PFSK-1 (cell line): ENCODE data around the gene TIAM1.

Experiments
- POLR2AphosphoS5 ChIP-seq: IDR thresholded peaks from 2 replicates; pipeline ENCODE4 v1.6.1; 2012; ENCODE audit warnings: low read depth, mild to moderate bottlenecking, control low read depth, low read length, moderate library complexity
- TAF1 ChIP-seq: IDR thresholded peaks from 2 replicates; pipeline ENCODE4 v1.6.1; 2012; ENCODE audit warnings: low read length, control low read depth, borderline replicate concordance; ENCODE audit not compliant: insufficient read depth
- TF ChIP-seq, protein P1 (sequence below), 2 experiments: IDR thresholded peaks; 2 replicates each; pipeline versions ENCODE4 v1.6.1 to v1.8.0; 2011 to 2012; ENCODE audit warnings: low read depth in 2 of 2, low read length in 2 of 2, control low read depth in 1 of 2, inconsistent platforms in 1 of 2, mild to moderate bottlenecking in 1 of 2, moderate library complexity in 1 of 2; ENCODE audit not compliant: insufficient read depth in 1 of 2

DNA sequence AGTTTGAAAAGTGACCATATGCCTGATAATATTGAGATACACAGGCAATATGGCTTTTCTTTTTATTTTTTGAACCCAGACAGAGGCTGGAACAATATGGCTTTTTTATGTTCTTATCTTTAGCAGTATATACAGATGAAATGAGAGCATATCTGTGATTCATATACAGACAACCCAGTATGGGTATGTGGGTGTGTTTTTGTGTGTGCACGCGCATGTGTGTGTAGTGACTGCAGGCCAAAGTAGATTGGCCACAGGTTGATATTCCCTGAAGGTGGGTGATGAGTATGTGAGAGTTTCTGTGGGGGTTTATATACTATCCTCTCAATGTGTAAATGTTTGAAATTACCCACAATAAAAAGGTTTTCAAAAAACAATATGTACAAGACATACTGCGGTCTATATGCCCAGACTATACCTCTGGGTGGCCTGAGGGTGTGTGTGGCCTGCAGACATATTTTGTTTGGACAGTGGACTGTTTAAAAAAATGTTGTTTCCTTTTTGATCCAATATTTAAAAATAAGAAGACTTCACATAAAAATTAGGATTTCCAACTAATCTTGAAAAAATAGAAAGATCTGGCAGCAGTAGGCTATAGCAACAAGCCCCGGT is 26.3 kb upstream of the TIAM1 start:
- TF ChIP-seq, protein P1, sequence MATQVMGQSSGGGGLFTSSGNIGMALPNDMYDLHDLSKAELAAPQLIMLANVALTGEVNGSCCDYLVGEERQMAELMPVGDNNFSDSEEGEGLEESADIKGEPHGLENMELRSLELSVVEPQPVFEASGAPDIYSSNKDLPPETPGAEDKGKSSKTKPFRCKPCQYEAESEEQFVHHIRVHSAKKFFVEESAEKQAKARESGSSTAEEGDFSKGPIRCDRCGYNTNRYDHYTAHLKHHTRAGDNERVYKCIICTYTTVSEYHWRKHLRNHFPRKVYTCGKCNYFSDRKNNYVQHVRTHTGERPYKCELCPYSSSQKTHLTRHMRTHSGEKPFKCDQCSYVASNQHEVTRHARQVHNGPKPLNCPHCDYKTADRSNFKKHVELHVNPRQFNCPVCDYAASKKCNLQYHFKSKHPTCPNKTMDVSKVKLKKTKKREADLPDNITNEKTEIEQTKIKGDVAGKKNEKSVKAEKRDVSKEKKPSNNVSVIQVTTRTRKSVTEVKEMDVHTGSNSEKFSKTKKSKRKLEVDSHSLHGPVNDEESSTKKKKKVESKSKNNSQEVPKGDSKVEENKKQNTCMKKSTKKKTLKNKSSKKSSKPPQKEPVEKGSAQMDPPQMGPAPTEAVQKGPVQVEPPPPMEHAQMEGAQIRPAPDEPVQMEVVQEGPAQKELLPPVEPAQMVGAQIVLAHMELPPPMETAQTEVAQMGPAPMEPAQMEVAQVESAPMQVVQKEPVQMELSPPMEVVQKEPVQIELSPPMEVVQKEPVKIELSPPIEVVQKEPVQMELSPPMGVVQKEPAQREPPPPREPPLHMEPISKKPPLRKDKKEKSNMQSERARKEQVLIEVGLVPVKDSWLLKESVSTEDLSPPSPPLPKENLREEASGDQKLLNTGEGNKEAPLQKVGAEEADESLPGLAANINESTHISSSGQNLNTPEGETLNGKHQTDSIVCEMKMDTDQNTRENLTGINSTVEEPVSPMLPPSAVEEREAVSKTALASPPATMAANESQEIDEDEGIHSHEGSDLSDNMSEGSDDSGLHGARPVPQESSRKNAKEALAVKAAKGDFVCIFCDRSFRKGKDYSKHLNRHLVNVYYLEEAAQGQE (IDR thresholded peaks at IDR 0.05; ENCODE audit: insufficient read depth in 1 of 2, low read depth in 2 of 2, low read length in 2 of 2) = no peak
- TF ChIP-seq TAF1 (no peak), POLR2AphosphoS5 (no peak)
